ES-I3 (cell line): ENCODE data around the gene TNFRSF25.

Experiments
- H3K36me3 ChIP-seq: 2 replicates; pipeline ENCODE4 v1.6.1; 2013; ENCODE audit warnings: mild to moderate bottlenecking, low read length, control low read depth, moderate library complexity; ENCODE audit not compliant: insufficient read depth
- H3K4me1 ChIP-seq: 2 replicates; pipeline ENCODE4 v1.6.1; 2013; ENCODE audit warnings: mild to moderate bottlenecking, control low read depth, low read length; ENCODE audit not compliant: insufficient read depth
- H3K9ac ChIP-seq: 2 replicates; pipeline ENCODE4 v1.6.1; 2013; ENCODE audit warnings: low read depth, mild to moderate bottlenecking, low read length, moderate library complexity
- H3K9me3 ChIP-seq: 2 replicates; pipeline ENCODE4 v1.6.1; 2013; ENCODE audit warnings: mild to moderate bottlenecking, low read length, moderate library complexity; ENCODE audit not compliant: control insufficient read depth, insufficient read depth

Gene TNFRSF25

DNA sequence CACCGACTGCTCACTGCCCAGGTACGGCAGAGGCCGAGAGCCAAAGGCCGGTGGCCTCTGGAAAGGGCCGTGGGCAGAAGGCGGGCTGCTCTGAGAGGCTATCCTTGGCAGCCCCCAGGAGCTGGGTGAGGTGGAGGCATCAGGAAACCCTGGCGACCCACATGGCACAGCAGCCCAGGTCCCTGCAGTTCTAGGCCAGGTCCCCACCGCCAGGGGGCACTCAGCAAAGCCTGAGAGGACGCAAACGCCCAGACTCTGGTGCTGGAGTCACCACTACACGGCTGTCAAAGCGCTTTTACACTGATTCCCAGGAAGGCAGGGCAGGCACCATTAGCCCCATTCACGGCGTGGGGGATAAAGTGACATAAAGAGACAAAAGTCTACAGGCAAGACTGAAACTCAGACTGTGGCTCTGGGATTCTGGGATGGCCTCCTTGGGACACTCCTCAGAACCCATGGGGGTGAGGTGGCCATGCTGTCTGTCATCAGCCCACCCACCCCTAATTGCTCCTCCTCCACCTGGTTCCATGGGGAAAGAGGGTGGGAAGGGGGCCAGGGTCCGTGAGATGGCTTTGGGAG is 20.5 kb upstream of the TNFRSF25 start:
- Histone ChIP-seq H3K9ac (peak overlapping the region; percentile 55; the same call in 1 of the 2 replicates), H3K4me1 (peaks cover 10% of the 10 kb centered on the region; the same call in 1 of the 2 replicates), H3K36me3 (peaks cover 3% of the 10 kb centered on the region; the same call in 1 of the 2 replicates), H3K9me3 (no peaks in the 10 kb centered on the region)

DNA sequence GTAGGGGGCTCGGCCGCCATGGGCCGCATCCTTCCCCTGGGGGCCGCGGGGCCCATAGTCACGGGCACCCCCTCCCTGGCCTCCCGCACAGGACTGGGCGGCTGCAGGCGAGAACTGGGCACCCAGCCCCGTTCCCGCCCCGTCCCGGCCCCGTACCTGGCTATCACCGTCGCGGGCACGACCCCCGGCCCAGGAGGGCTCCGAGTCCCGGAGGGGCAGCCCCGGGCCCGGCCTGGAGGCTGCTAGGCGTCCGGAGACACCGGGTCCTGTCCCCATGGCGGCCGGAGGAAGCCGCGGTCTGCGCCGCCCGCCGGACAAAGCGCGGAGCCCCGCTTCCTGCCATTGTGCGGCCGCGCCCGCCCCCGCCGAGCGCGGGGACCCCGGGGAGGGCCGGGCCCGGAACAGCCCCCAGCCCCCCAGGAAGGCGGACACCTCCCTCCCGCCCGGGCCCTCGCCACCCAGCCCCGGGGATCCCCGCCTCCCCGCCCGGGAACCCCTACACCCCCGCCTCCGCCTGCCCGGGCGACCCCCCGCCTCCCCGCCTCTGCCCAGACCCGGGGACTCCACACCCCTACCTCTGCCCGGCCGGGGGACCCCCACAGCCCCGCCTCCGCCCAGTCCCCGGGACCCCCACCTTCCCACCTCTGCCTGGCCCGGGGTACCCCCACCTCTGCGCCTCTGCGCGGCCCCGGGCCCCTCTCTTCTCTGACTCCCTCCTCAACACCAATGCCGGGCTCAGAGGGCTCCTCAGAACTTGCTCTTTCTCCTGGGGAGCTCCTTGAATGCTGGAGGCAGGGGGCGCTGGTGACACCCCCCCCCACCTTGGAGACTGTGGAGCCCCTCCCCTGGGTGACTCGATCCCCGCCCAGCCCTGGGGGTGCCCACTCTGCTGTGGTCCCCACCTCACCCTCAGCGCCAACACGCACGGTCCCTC is 19.5 kb upstream of the TNFRSF25 start:
- Histone ChIP-seq H3K9ac (peak overlapping the region; percentile 57), H3K9me3 (no peaks in the 10 kb centered on the region), H3K36me3 (peaks cover 3% of the 10 kb centered on the region; the same call in 1 of the 2 replicates), H3K4me1 (peaks cover 10% of the 10 kb centered on the region; the same call in 1 of the 2 replicates)

DNA sequence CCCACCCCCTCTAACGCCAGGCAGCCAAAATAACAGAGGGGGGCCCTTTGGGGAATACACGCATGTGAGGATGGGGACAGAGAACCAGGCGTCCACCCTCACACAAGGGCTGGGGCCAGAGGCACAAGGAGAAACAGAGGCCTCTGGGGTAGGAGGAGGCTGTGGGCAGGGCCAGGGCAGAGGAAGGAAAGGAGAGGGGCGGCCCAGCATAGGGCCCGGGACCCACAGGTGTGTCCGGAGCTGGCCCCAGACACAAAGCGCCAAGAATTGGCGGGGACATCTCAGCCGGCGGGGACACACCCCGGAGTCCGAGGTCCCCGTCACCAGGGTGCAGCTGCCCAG is 18.8 kb upstream of the TNFRSF25 start:
- Histone ChIP-seq H3K9me3 (no peaks in the 10 kb centered on the region), H3K9ac (peak overlapping the region; percentile 57), H3K36me3 (peaks cover 3% of the 10 kb centered on the region; the same call in 1 of the 2 replicates), H3K4me1 (peaks cover 10% of the 10 kb centered on the region; the same call in 1 of the 2 replicates)

DNA sequence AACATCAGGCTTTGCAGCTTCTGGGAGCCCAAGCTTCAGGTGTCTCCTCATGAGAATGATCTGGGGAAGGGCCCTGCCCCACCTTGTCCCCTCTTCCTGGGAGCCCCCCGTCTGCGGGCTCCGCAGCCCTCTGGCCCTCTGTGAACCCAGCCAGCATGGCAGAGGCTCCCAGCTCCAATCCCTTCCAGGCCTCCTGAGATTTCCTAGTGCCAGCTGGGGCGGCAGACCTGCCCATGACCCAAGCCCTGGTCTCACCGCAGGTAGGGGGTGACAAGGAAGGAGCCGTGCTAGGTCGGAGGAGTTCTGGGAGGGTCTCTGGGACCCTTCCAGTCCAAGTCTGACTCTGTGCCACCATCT is 17.8 kb upstream of the TNFRSF25 start:
- H3K4me1 ChIP-seq: no peaks in the 10 kb centered on the region
- no peak overlapping the region for H3K9ac ChIP-seq
- no peaks in the 10 kb centered on the region for H3K9me3 ChIP-seq

DNA sequence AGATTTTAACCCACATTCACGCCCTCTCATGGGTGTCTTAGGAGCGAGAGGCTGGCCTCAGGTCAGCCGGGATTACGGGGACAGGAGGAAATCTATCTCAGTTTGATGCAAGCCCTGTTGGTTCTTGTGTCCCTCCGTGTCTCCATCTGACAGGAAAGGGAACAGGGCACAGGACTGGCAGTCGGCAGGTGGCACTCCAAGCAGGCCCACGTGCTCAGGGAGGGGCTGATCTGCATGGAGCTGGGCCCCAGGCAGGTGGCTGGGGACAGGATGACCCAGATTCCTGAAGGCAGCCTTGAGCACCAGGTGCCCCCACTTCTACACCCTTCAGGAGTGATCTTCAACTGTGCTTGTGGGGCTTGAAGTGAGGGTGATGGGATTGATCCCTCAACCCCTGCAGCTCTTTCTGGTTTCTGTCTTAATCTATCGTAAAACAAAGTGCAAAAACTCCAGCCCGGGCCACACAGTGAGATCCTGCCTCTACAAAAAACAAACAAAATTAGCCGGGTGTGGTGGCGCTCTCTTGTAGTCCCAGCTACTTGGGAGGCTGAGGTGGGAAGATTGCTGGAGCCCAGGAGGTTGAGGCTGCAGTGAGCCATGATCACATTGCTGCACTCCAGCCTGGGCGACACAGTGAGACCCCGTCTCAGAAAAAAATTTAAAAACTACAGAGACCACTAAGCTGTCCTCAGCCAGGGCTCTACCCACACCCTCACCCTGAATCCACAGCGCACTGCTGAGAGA is 17.2 kb upstream of the TNFRSF25 start:
- H3K9ac ChIP-seq: no peak overlapping the region
- peaks cover 3% of the 10 kb centered on the region; the same call in 1 of the 2 replicates for H3K36me3 ChIP-seq
- no peaks in the 10 kb centered on the region for H3K4me1 ChIP-seq
- no peaks in the 10 kb centered on the region for H3K9me3 ChIP-seq

More for the DNA sequence above, 17.8 kb upstream of the TNFRSF25 start:
- H3K36me3 ChIP-seq: peaks cover 3% of the 10 kb centered on the region; the same call in 1 of the 2 replicates

DNA sequence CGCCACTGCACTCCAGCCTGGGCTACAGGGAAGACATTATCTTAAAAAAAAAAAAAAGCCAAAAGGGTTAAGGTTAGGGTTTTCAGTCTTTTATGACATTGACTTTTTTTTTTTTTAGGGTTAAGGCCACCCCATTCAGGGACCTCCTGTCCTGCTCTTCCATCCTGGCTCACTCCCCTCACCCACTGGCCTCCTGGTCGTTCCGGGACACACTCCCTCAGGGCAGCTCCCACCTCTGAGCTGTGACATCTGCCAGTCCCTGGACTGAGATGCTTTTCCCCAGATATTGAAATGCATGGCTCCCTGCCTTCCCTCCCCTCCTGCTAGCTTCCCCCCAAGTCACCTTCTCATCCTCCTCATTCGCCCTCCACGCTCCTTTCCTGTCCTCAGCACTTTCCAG is 15.8 kb upstream of the TNFRSF25 start:
- Histone ChIP-seq H3K36me3 (peaks cover 3% of the 10 kb centered on the region; the same call in 1 of the 2 replicates), H3K4me1 (peaks cover 7% of the 10 kb centered on the region; the same call in 1 of the 2 replicates), H3K9me3 (no peaks in the 10 kb centered on the region), H3K9ac (no peak overlapping the region)

DNA sequence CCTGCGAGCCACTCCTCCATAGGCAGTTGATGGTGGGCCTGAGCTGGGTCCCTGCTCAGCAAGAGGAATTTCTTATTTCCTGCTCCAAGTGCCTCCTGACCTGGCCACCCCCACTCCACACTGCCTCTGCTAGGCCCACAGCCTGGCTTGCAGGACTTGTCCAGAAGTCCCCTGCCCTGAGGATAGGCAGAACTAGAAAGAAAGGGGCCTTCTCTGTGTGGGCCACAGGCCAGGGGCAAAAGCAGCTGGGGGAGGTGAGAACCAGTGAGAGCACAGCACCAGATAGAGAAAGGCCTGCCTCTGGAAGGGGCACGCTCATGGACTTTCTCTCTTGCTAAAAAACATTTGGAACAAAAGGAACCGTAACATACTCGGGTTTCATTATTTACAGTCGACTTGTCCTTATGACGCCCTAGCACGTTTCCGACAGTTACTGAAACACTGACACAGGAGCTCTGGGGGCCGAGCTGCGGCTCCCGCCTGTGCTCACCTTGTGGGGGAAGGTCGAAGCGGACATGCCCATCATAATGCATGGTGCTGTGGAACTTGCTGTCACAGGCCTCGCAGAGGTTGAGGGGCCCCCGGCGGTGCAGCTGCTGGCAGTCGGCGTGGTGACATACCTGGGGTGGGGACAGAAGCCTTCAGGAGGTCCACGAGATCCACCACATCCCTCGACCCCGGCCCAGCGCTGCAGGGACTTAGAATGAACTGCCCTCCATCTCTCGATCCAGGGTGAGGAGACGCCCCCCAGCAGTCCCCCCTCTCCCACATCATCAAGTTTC is 11.3 kb upstream of the TNFRSF25 start:
- Histone ChIP-seq H3K36me3 (no peaks in the 10 kb centered on the region), H3K4me1 (peaks cover 11% of the 10 kb centered on the region; the same call in 1 of the 2 replicates), H3K9me3 (no peaks in the 10 kb centered on the region), H3K9ac (no peak overlapping the region)

DNA sequence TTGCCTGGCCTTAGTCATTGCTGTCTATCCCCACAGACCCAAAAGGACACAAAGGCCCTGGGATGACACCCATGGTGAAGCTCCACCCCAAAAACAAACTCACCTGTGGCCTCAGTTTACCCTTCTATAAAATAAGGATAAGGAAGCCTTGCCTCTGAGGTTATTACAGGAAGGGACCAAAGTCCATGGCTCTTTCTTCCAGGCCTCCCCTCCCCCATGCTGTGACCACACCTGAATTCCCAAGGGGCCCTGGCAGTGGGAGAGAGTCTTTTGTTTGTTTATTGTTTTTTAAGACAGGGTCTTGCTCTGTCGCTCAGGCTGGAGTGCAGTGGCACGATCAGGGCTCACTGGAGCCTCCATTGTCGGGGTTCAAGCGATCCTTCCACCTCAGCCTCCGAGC is 10.5 kb upstream of the TNFRSF25 start:
- no peaks in the 10 kb centered on the region for H3K9me3 ChIP-seq
- H3K4me1 ChIP-seq: peaks cover 11% of the 10 kb centered on the region; the same call in 1 of the 2 replicates
- no peak overlapping the region for H3K9ac ChIP-seq
- no peaks in the 10 kb centered on the region for H3K36me3 ChIP-seq

DNA sequence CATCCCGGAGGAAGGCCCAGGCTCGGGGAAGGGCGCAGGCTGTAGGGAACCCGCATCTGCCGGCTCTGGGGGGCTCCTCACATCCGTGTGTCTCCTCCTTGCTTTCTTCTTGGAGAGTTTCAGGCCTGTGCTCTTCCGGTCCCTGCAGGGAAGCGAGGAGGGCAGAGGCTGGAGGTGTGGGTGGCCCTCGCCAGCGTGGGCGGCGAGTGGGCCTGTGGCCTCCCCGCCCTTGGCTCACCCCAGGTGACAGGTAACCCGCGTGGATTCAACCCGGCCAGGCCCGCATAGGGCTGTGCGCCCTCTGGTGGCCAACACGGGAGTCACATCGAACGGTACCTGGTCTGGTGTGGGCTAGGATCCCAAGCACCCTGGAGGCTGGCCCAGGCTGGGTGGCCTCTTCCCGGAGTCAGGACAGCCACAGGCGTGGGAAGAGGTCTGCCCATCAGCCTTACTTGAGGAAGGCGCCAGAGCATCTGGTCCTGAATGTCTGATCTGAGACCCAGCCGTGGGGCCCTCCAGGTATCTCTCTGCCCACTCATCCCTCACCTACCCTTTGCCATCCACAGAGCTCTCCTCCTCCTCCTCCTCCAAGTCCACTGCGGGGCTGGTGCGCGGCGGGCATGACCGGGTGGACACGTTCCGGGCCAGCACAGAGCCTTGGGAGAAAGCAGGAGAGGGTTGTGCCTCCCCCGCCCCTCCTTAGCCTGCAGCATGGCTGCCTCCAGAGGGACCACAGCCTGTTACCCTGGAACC is 9.6 kb upstream of the TNFRSF25 start:
- H3K36me3 ChIP-seq: no peaks in the 10 kb centered on the region
- H3K9me3 ChIP-seq: no peaks in the 10 kb centered on the region
- peaks cover 11% of the 10 kb centered on the region; the same call in 1 of the 2 replicates for H3K4me1 ChIP-seq
- no peak overlapping the region for H3K9ac ChIP-seq

DNA sequence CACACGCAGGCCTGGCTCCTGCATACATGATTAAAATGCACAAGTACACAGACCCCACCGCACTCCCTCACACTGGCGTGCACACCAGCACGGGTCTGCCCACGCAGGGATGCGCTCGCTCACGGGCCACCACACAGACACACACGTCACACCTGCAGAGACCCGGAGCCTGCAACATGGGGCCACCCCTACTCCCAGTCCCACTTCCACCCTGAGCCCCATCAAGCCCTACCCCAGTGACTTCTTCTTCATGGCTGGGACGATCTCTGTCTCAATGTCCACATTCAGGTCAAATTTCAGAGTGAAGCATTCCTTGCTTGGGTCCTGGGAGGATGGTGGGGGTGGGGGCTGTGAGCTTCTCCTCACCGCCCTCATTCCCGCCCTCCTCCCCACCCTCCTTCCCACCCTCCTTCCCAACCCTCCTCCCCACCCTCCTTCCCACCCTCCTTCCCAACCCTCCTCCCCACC is 8.9 kb upstream of the TNFRSF25 start:
- peaks cover 11% of the 10 kb centered on the region; the same call in 1 of the 2 replicates for H3K4me1 ChIP-seq
- no peaks in the 10 kb centered on the region for H3K9me3 ChIP-seq
- no peak overlapping the region for H3K9ac ChIP-seq
- no peaks in the 10 kb centered on the region for H3K36me3 ChIP-seq

DNA sequence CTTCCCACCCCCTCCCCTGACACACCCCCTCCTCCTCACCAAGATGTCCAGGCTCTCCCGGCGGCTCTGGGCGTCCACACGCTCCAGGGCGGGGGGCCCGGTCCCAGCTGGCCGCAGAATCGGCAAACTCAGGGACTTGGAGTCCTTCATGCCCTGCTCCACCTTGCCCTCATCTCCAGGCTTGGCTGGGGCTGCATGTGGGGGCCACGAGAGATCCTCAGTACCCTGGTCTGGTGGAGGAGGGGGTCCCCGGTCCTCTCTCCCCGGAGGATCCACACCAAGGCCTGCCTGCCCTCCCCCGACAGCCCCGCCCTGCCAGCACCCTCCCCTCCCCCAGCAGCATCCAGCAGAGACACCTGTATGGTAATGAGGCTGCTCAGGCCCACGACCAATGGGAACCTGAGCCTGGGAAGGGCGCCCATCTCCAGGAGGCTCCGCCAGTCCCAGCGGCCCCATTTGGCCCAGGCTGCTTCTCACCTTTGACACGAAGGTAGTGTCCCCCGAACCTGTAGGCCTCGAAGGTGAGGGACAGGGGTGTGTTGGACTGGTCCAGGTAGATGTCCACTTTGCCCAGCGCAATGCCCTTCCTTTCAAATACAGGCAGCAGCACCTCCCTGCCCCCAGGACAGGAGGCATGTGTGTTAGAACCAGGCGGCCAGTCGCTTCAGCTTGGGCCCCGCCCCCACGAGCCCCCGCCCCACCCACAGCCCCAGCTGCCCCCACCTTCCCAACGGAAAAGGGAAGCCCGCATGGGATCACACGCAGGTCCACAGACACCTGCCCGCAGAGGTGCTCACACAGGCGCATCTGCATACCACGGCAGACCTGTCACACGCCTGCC is 8.2 kb upstream of the TNFRSF25 start:
- Histone ChIP-seq H3K4me1 (peaks cover 11% of the 10 kb centered on the region; the same call in 1 of the 2 replicates), H3K36me3 (no peaks in the 10 kb centered on the region), H3K9ac (no peak overlapping the region), H3K9me3 (no peaks in the 10 kb centered on the region)

DNA sequence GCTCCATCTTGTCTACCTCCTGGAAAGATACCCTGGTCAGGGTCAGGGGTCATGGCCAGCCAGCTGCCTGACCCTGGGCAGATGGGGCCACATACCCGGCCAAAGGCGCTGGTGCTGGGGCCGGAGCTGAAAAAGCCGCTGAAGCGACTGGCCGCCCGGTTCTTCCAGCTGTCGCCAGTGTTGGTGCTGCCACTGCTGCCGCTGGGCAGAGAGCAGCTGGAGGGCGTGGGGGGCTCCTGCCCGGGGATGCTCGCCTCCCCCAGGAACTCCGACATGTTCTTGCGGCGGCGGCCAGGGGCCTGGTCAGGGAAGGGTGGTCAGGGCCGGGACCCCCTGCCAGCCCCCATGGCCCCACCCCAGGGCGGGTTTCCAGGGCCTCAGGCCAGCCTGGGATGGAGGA is 7.2 kb upstream of the TNFRSF25 start:
- Histone ChIP-seq H3K9me3 (no peaks in the 10 kb centered on the region), H3K36me3 (no peaks in the 10 kb centered on the region; the same call in 1 of the 2 replicates), H3K4me1 (peaks cover 11% of the 10 kb centered on the region; the same call in 1 of the 2 replicates), H3K9ac (no peak overlapping the region)
